ENCODE measurements around the gene CCR5AS.
"Not testable (repeated sequence)": the region's sequence is repeated elsewhere in the genome, so short reads cannot be mapped to it uniquely, and the experiment has no call there.

CCR5AS gene

GRCh38 chr3:46353090-46353489, 53.8 kb downstream of the CCR5AS start:
- no peak for DNase-seq

- DNase-seq, result no peak
Observed at GRCh38 chr3:46351646-46352045, 55.2 kb downstream of the CCR5AS start.

DNA sequence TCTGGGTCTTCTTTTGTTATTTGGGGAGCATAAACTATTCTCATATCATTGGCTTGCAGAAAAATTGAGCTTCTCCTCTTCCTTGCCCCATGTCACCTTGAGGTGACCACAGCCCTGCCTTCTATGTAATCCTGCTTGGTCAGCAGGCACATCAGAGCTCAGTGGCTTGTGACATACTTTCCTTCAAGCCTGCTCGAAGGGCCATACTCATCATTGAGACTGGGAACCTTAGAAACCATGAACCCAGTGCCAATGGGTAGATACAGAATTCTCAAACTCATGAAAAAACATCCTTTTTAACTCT, 56.7 kb downstream of the CCR5AS start:
- no peak for DNase-seq

DNA sequence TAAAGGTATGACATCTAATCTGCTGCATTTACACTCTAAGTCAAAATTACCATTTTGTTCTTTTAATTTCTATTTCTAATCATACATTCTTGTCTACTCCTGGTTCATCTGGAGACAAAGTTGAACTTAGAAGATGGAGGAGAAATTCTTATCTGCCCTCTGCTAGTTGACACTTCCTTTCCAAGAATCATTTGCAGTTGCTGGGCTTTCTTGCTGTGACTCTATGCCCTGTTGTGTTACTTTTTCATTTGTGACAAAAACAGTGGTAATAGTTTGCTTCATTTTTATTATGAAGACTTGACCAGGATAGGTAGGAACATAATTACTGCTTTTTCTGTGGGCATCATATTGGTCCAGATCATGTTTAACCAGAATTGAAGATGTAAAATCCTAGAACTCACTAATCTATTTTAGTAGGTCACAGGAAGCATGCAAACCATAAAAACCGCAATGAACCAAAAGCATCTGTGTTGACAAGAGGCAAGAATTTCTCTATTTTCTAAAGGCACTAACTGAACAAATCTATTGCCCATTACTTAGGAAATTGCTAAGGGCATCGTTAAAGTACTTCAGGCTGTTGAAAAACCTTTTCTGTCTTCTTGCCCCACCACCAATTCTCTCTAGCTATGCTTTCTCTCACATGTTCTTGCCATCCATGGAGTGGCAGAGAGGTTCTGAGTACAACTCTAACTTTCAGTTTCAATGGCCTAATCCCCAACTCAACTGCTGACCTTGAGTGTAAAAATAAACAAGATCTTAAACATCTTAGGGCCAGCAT, 57.2 kb downstream of the CCR5AS start:
- no peak for DNase-seq

DNA sequence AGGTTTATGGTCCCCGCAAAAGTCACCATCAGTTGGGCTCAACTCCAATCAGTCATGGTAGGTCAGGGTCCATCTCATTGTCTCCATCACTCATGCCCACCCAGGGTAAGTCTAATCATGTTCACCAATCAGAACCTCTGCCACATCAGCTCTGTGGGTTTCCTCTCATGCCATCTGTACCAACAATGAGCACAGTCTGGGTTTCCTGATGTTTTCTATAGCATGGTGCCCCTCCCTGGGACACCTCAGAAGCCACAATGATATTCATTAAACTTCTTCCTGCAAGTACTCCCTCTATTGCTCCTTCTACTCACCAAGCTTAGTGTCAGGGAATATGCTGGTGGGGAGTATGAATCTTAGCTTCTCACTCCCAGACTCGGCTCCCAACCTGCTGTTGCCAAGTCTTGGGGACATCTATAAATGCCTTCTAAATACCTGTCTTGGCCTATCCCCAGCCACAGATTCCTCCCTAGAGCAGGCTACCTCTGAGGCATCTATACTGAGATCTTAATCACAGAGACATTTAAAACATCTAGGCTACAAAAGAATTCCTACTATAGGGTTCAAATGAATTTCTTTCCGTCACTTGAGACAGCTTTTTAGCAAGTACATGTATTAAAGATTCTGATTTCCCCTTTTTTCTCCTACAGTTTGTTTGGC, 57.9 kb downstream of the CCR5AS start:
- no peak for DNase-seq

GRCh38 chr3:46344476-46344875, 62.4 kb downstream of the CCR5AS start:
- no peak for DNase-seq

DNA sequence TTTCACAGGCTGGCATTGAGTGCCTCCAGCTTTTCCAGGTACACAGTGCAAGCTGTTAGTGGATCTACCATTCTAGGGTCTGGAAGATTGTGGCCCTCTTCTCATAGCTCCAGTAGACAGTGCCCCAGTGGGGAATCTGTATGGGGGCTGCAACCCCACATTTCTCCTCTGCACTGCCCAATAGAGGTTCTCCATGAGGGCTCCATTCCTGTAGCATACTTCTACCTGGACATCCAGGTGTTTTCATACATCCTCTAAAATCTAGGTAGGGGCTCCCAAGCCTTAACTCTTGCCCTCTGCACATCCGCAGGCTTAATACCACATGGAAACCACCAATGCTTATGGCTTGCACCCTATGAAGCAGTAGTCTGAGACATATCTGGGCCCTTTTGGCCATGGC, 68.0 kb downstream of the CCR5AS start:
- DNase-seq, result no peak

DNA sequence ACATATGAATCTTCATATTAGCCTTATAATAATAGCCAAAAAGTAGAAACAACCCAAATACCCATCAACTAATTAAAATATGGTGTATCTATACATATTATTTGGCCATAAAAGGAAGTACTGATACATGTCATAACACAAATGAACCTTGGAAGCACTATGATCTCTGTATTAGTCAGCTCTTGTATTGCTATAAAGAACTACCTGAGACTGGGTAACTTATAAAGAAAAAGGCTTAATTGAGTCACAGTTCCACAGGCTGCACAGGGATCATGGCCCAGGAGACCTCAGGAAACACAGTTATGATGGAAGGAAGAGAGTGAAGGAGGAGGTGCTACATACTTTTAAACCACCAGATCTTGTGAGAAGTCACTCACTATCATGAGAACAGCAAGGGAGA, 69.0 kb downstream of the CCR5AS start:
- DNase-seq, result no peak

DNA sequence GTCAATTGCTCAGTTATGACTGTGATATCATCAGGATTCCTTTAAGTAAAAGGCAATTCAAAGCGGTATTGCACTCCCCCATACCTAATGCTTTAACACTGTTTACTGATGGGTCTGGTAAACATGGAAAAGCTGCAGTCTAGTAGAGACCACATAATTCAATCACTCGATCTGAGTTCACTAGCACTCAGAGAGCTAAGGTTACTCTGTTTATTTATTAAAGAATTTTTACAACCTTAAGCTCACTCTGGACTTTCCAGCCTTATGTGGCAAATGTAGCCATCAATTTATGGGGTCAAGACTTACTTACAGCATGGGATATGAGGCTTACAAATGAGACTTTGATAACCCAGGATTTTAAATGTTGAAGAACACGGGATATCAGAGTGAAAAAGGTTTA, 71.3 kb downstream of the CCR5AS start:
- no peak for DNase-seq

GRCh38 chr3:46334741-46335478, 72.0 kb downstream of the CCR5AS start:
- DNase-seq, result no peak

DNA sequence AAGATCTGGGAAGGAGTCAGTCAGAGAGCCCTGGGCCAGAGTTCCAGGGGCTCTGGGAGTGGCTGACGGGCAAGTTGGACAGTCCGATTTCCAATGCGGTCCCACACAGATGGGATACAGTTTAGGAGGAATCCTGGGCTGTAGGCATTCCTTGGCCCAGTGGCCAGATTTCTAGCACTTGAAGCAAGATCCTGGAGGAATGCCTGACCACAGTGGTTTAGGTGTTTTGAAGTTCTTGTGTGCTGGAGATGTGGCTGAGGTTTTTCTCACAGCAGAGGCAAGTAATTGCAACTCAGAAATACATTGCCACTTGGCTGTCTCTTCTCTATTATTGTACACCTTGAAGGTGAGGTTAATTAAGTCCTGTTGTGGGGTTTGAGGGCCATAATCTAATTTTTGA, 76.2 kb downstream of the CCR5AS start:
- not testable (repeated sequence) for DNase-seq

- DNase-seq, result no peak
Observed at GRCh38 chr3:46325645-46326300, 81.1 kb downstream of the CCR5AS start.

GRCh38 chr3:46324036-46324435, 82.8 kb downstream of the CCR5AS start:
- no peak for DNase-seq

DNA sequence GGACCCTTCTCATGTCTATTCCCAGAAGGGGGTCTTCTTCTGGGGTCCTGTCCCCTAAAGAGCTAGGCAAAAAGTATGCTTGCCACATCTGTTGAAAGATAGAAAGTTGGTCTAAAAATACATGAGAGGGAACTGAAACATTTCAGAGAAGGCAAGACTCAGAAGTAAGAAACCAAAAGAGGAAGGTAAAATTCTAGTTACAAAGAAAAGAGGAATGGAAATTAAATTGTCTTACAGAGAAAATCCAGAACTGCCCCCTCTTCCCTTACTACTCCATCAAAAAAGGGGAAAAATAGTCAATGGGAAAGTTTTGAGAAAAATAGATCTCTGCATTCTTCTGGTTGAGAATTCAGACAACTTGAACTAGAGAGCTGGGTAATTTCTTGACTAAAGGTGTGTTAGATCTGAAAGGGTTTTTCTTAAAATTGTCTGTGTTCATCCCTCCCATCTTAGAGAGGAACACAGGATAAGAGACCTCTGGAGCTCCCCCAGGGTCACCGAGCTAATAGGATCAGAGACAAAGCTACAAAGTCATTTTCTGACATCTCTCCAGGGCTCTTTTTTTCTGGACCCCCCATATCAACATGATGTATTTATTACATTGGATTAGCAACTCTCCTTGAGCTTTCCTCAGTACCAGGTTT, 85.3 kb downstream of the CCR5AS start:
- DNase-seq, result no peak

GRCh38 chr3:46318207-46318927, 88.5 kb downstream of the CCR5AS start:
- no peak for DNase-seq

DNA sequence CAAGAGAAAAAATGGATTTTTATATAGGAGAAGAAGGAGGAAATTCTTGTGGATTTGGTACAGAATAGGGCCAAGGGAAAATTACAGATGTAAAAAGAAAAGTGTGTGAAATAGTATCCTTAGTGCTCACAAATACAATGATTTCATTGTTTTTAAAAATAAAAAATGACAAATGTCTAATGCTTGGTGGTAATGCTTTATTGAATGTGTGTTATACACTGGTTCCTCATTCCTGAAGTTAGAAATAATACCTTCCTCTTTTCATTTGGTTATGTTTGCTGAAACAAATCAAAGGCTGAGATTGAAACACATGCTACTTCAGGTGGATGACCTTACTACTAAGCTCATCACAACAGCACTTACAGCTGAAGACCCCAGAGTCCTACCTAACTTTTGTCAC, 90.7 kb downstream of the CCR5AS start:
- no peak for DNase-seq

GRCh38 chr3:46314517-46314916, 92.3 kb downstream of the CCR5AS start:
- DNase-seq, result no peak
